GF-D8 (cell line): ENCODE measurements around the gene SGTA.

Source experiments
- DNase-seq: peaks from one replicate; lab custom pipeline; 2025; lab: John Stamatoyannopoulos, UW

Gene SGTA

DNA sequence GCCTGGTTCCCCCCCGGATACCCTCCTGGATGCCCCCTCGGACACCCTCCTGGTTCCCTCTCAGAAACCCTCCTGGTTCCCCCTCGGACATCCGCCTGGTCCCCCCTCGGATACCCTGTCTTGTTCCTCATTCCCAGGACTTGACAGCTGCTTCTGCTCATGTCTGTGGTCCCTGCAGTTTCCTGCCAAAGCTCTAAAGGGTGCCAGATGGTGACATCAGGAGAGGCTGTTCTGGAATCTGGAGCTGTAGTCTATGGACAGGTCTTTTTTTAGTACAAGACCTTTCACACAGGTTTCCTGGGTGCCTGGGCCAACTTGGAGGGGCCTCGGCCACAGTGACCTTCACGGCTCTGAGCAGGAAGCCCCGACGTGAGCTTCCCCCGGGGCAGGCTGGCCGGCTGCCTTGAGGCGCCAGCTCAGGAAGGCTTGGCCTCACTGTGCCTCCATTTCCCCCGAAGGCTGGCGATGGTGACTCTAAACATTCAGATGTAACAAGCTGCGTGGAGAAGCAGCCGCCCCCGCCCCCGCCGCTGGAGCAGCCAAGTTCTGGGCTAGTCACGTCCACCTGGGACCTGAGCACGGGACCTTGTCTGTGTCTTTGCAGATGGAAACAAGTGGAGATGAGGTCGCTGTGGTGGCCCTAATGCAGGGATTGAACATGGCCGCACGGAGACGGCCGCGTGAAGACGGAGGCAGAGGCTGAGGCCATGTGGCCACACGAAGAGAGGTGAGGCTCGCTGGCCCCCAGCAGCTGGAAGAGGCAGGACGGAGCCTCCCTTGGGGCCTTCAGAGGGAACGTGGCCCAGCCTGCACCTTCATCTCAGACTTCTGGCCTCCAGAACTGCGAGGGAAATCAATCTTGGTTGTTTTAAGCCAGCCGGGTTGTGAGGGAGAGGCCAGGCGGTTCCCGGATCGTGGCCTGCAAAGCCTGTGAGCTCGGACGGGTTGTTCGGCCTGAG lies 12.7 kb downstream of the SGTA start:
- DNase-seq = no peak

DNA sequence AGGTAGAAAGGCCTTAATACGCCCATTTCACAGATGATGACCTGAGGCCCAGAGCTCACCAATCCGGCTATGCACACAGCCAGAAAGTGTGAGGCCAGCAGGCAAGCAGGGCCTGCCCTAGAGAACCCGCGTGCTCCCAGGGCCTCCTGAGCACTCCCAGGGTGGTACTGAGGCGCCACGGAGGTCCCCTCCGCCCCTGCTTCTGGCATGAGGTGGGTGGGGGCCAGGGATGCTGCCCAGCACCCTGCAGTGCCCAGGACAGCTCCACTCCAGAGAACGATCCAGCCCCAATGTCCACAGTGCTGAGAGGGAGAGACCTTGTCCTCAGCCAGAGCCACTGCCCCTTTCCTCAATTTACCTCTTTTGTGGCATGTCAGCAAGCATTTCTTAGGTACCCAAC lies 13.9 kb downstream of the SGTA start:
- DNase-seq = no peak

GRCh38 chr19:2768365-2769132 lies 14.5 kb downstream of the SGTA start:
- no peak for DNase-seq

- no peak for DNase-seq
Observed at GRCh38 chr19:2767688-2768087, 15.4 kb downstream of the SGTA start.

DNA sequence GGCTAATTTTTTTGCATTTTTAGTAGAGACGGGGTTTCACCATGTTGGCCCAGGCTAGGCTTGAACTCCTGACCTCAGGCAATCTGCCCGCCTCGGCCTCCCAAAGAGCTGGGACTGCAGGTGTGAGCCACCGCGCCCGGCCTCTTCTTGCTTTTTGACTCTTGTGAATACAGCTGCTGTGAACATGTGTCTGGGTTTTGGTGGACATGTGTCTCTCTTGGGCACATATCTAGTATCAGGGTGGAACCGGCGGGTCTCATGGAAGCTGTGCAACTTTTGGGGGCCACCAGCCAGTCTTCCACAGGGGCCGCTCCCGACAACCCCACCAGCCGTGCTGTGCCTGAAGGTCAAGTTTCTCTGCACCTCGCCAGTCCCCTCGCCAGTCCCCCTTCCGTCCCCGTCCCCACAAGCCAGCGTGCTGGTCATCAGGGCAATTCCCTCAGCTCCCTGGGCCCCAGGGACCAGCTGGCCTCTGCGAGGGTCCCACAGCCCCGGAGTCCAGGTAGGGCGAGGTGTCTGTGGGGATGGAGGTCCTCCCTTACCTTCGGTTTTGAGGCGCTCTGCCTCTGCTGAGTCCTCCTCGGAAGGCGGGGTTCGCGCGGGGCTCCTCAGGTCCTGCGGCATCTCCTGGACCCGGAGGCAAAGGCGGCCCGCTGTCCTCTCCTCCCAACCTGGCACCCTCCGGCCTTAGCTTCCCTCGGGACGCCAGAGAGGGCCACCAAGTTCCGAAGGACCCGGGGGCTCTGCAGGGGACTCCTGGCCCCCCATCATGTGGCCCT lies 16.3 kb downstream of the SGTA start:
- no peak for DNase-seq

GRCh38 chr19:2765376-2765775 lies 17.7 kb downstream of the SGTA start:
- DNase-seq = no peak

DNA sequence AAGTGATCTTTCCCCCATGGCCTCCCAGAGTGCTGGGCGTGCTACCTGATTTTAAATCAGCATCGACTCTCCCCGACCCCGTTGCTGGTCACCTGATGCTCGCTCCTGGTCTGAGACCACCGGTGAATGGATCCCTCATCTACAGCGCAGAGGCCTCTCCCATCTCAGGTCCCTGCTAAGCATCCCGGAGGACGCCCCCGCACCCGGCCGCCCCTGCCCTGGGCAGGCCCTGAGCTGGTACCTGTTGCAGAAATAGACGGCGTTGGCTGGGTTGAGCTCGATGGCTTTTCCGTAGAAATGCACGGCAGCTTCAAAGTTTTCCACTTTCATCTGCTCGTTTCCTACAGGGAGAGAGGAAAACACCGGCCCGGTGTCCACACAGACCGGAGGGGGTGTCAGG lies 18.1 kb downstream of the SGTA start:
- no peak for DNase-seq

DNA sequence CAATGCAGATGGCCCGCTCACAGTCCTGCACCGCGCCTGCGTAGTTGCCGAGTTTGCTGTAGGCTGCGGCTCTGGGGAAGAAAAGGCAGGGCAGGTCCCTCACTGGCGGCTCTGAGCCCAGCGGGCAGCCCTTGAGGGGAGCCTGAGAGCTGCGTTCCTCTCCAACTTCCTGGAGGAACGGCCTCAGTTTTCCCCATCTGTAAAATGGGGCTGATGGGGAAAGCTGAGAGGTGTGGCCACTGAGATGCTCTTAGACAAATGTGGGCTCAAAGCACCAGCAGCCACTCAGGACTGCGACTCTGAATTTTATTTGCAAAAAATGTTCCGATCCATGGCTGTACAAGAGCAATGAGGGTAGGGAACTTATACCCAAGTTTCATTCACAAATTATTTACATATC lies 19.4 kb downstream of the SGTA start:
- DNase-seq = no peak

DNA sequence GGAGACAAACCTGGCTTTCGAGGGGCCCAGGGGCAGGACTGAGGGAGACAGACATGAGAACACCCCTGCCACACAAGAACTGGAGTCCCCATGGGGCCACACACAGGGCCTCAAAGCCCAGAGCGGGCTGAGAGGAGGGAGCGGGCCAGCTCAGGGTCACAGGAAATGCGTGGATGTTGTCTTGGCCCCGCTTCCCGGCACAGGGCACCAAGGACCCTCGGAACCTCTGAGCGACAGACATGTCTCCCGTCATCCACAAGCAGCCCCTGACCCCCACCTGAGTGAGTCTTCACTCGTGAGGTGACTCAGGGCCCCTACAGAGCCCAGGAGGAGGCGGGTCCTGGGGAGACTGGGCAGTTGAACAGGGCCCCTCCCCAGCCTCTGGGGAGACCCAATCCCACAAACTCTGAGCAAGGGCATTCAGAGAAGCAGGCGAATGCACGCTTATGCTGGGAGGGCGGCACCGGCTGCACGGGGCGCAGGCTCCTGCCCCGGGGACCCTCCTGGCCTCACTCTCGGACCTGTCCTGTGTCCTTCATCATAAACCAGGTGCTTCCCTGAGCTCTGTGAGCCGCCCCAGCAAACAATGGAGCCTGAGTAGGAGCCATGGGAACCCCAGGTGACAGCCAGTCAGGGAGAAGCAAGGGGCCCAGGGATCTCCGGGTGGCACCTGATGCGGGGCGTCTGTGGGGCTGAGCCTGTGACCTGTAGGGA lies 20.1 kb downstream of the SGTA start:
- DNase-seq = no peak

GRCh38 chr19:2761876-2762782 lies 20.9 kb downstream of the SGTA start:
- DNase-seq = no peak

DNA sequence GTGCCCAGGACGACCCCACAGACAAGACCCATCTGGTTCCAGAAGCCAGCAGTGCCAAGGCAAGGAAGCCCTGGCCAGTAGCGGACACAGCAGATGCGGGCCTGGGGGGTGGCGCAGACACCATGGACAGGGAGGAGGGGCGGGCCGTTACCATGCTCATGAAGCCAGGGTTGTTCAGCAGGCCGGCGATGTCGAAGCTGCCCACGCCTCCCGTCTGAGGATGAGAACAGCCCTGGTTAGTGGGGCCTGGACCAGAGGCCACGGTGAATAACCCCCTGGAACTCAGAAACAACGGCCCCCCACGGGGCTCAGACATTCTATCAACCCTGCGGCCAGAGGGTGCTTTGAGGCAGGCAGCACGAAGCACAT lies 21.8 kb downstream of the SGTA start:
- DNase-seq = no peak

GRCh38 chr19:2759965-2760364 lies 23.1 kb downstream of the SGTA start:
- DNase-seq = no peak

- DNase-seq = no peak
Observed at GRCh38 chr19:2759362-2759761, 23.7 kb downstream of the SGTA start.

- DNase-seq = no peak
Observed at GRCh38 chr19:2758601-2759313, 24.3 kb downstream of the SGTA start.

- no peak for DNase-seq
Observed at GRCh38 chr19:2756921-2757881, 25.9 kb downstream of the SGTA start.

- DNase-seq = no peak
Observed at GRCh38 chr19:2756477-2756876, 26.6 kb downstream of the SGTA start.

DNA sequence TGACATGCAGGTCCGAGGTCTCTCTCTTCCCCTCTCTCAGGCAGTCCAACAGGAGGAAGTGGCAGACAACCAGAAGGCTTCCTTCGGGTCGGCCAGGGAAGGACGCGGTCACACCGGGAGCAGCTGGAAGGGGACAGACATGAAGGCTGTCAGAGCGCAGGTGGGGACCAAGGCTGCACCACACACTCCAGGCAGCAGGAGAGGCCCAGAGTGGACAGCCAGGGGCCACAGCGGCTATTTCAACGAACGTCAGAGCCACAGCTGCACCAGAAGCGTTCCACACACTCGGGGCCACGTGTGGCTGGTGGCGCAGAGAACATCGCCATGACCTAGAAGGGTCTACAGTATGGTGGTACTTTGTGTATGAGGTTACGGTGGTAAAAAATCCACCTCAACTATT lies 27.3 kb downstream of the SGTA start:
- DNase-seq = no peak

GRCh38 chr19:2755448-2755705 lies 27.7 kb downstream of the SGTA start:
- DNase-seq = no peak
